Measurements from ENCODE around the gene UBAC2.
"Not testable (repeated sequence)": the region's sequence is repeated elsewhere in the genome, so short reads cannot be mapped to it uniquely, and the experiment has no call there.

UBAC2 gene

DNA sequence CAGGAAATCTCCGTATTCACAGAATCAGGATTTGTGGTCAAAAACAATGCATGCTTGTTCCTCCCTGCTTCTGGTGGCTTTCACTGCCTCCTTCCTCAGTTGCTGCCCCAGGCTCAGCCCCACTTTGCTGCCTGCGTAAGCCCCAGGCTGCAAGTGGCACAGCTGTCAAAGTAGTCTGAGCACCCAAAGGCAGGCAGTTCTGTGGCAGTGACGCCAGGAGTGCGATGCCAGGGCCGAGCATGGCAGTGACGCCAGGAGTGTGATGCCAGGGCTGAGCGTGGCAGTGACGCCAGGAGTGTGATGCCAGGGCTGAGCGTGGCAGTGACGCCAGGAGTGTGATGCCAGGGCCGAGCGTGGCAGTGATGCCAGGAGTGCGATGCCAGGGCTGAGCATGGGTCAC is 183.8 kb downstream of the UBAC2 start:
- no peak overlapping the region for H3K4me3 ChIP-seq (ENCODE audit: control insufficient read depth, low read depth, low read length)
- TF ChIP-seq CTCF (IDR thresholded peaks at IDR 0.05; ENCODE audit: control insufficient read depth, insufficient read depth, low read depth, low read length, missing control alignments): no peak
- no peak for DNase-seq (ENCODE audit: low read depth)

DNA sequence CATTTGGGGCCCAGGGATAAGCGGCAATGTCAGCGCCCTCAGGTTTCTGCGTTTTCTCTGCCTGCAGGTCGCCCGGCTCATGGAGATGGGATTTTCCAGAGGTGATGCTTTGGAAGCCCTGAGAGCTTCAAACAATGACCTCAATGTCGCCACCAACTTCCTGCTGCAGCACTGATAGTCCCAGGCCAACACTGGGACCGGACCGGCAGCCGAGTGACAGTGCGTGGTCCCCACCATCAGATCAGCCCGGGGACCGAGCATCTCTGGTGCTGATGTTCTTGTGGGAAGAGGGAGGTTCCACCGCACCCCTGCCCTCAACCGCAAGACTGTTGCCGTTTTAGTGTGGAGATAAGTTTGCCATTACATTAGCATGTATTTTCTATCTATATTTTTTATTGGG is 184.5 kb downstream of the UBAC2 start:
- no peak overlapping the region for H3K4me3 ChIP-seq (ENCODE audit: control insufficient read depth, low read depth, low read length)
- TF ChIP-seq CTCF (IDR thresholded peaks at IDR 0.05; ENCODE audit: control insufficient read depth, insufficient read depth, low read depth, low read length, missing control alignments): no peak
- no peak for DNase-seq (ENCODE audit: low read depth)

- DNase-seq (ENCODE audit: low read depth): no peak
- no peak for TF ChIP-seq CTCF (IDR thresholded peaks at IDR 0.05; ENCODE audit: control insufficient read depth, insufficient read depth, low read depth, low read length, missing control alignments)
- no peak overlapping the region for H3K4me3 ChIP-seq (ENCODE audit: control insufficient read depth, low read depth, low read length)
Observed at GRCh38 chr13:99385940-99386339, 185.3 kb downstream of the UBAC2 start.

DNA sequence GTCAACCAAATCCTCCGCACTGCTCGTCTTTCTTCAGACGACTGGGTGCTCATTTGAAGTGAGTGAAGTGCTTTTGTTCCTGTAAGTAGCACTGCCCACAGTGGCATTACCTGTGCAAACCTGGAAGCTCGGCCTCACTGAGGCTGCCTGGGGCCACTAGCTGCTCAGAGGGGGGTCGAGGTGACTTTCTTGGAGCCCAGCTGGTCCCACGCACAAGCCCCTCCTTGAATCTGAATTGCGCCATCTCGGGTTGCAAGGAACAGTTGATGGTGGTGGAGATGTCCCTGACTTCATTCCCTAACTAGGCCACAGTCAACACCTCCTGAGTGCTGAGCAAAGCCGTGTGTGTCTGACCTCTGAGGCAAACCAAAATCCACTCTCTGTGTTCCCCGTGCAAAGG is 185.8 kb downstream of the UBAC2 start:
- no peak for TF ChIP-seq CTCF (IDR thresholded peaks at IDR 0.05; ENCODE audit: control insufficient read depth, insufficient read depth, low read depth, low read length, missing control alignments)
- DNase-seq (ENCODE audit: low read depth): no peak
- H3K4me3 ChIP-seq (ENCODE audit: control insufficient read depth, low read depth, low read length): no peak overlapping the region

GRCh38 chr13:99386911-99387788 is 186.5 kb downstream of the UBAC2 start:
- peak; percentile 73 for TF ChIP-seq CTCF (IDR thresholded peaks at IDR 0.05; ENCODE audit: control insufficient read depth, insufficient read depth, low read depth, low read length, missing control alignments)
- no peak for DNase-seq (ENCODE audit: low read depth)
- no peak overlapping the region for H3K4me3 ChIP-seq (ENCODE audit: control insufficient read depth, low read depth, low read length)

GRCh38 chr13:99388334-99388923 is 187.8 kb downstream of the UBAC2 start:
- no peak overlapping the region for H3K4me3 ChIP-seq (ENCODE audit: control insufficient read depth, low read depth, low read length)
- DNase-seq (ENCODE audit: low read depth): no peak
- no peak for TF ChIP-seq CTCF (IDR thresholded peaks at IDR 0.05; ENCODE audit: control insufficient read depth, insufficient read depth, low read depth, low read length, missing control alignments)

DNA sequence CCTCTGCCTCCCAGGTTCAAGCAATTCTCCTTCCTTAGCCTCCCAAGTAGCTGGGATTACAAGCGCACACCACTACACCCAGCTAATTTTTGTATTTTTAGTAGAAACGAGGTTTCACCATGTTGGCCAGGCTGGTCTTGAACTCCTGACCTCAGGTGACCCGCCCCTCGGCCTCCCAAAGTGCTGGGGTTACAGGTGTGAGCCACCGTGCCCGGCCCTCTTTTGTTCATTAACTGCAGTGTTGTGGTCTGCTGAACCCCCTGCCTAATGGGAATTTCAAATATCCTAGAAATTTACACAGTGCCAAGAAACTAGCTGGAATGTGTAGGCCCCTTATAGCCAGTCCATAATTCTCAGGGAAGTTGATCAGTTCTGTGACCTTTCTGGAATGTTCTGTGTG is 188.4 kb downstream of the UBAC2 start:
- not testable (repeated sequence) for DNase-seq (ENCODE audit: low read depth); H3K4me3 ChIP-seq (ENCODE audit: control insufficient read depth, low read depth, low read length)

Measured in AG09309 (cell line).